ENCODE results near the gene LRMDA.

LRMDA gene

DNA sequence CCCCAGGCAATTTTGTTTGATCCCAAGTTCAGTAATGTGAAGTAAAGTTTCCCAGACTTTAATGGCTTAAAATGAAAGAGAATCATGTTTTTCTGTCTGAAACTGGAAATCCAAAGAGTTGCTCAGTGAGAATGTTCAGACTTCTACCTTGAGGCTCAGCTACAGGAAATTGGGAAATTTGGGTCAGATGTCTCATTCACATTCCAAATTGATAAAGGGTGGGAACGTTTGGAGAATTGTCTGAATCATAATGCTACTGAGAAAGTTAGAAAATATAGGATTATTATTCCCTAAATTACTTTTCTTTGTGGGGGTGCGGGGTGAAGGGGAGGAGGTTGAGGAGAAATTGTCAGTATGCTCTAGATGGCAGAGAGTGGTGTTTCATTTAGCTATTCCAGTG lies 773.9 kb downstream of the LRMDA start:
- peak; percentile 13 to 18 for DNase-seq (ENCODE audit: low read depth in 2 of 2)

DNA sequence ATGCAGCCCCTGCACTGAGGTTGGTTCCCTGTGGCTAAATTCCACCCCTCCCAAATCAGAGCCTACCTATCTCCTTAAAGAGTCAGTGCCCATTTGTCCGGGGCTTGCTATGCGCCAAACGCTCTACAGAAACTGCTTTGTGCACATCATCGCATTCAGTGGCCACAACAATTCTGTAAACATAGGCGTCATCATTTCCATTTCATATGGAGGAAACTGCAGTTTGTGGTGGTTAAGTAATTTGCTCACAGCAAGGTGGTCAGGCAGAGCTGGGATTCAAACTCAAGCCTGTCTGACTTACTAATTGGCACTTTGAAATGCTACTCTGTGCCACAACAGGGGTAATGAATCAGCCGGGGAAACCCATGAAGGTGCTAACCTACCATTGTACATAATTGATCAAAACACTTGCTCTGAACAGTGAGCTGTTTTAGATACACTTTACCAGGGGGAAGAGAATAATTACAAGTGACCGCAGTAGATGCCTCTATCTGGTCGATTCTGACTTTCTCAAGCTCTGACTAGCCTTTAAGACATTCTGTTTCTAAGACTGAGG lies 775.5 kb downstream of the LRMDA start:
- DNase-seq (ENCODE audit: low read depth in 2 of 2) = no peak

DNA sequence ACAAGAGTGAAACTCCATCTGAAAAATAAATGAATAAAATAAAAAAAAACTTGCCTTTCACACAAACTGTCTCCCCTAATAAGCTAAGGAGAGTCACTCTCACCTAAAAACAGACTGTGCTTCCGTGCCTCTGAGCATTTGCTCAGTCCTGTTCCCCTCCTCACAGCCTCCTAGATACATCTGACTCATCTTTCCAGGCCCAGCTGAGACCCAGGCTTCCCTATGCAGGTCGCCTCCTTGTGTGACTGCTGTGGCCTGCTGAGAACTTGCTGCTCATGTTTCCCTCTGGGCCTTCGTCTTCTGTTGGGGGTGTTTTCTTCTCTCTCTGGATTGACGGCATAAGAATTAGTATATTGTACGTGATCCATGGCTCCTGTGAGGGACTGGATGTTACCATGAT lies 777.7 kb downstream of the LRMDA start:
- no peak for DNase-seq (ENCODE audit: low read depth in 2 of 2)

DNA sequence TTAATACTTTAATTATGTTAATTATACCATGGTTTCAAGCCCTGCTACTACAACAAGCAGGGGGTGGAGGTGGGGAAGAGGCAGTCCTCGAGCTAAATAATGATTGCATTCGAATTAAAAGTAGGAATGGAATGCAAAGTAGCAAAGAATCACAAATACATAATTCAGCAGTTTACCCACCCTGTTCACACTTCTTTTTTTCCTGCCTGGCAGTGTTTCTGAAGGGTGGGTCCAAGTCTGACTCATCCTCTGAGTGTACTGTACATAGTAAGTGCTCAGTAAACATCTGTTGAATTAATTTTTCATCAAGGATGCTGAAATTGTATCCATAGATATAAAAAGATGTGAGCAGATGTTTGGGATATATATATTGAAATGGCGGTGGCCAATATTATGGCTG lies 778.8 kb downstream of the LRMDA start:
- DNase-seq (ENCODE audit: low read depth in 2 of 2) = no peak

DNA sequence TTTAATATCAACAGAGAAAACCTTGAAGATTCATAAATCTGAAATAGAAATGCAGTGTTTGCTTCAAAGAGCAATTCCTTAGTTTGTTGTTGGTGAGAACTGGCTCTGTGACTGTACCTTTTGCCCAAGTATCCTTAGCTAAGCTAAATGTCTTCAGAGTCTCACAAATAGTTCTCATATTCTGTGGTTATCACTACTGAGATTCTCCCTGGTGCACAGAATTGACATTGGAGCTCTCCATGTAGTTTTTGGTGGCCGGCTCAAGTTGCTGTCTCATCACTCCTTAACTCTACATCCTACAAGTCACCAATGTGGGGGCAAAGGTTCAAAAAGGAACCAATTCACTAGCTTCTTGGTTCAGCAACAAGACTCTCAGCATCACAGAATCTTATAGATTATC lies 780.3 kb downstream of the LRMDA start:
- DNase-seq (ENCODE audit: low read depth in 2 of 2) = no peak

DNA sequence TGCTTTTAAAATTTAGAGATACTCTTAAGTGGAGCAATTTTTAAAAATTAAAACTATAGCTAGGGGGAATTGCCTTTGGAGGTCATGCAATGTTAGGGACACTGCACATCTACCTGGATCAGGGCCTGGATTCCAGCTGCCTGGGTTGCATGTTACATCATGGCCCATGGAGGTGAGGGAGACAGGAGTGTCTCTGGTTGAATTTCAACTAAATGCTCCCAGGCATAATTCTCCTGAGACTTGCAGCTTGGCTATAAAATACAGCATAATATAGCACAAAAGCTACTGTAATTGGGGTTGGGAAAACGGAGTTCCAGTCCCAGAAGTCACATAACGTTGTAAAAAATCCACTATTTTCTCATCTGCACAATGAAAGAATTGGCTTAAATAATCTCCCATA lies 782.5 kb downstream of the LRMDA start:
- no peak for DNase-seq (ENCODE audit: low read depth in 2 of 2)

DNA sequence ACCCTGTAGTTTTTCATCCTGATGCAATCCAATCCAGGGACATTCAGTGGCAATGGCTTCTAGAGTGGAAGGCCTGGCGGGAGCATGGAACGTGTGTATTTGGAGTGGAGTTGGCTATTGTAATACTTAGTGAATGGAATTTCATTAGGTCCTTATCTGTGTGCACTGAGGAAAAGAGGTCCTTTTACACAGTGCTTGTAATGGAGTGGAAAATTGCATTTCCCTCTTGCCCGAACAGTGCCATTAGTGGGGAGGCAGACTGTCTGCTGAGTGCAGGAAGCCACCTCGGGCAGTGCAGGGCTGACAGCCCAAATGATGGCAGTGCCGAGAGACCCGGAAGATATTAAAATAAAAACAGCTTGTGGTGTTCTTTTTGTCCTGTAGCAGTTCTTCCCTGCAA lies 786.6 kb downstream of the LRMDA start:
- no peak for DNase-seq (ENCODE audit: low read depth in 2 of 2)

DNA sequence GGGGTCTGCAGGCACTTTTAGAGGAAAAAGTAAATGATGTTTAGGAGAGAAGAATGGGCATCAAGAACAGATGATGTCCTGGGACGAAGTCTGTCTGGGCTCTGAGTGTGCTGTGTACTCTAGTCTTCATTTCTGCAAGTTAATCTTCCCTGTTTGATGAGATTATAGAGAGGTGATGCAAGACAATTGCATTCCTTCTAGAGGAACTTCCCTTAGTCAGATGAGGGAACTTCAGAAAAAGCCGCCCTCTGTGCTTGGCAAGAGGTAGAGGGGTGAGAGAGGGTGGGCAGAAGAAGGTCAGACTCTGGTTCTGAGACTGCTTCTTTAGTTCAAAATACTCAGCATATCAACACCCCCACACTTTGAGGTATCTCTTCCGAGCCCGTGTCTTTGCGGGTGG lies 797.9 kb downstream of the LRMDA start:
- no peak for DNase-seq (ENCODE audit: low read depth in 2 of 2)

DNA sequence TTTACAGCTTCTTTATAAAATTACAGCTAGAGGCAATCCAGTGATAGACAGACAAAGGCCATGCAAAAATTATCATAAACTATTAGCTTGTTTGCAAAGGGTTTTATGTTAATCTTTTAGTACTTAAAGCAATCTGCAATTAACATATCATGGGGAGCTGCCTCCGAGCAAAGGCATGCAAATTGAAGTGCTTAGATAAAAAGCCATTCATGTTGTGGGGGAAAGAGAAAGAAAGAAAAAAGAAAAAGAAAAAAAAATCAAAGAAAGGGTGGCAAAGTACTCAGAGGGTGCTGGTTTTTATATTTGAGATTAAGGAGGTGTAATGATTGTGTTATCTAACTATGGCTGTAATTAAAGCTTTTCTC lies 799.5 kb downstream of the LRMDA start:
- DNase-seq (ENCODE audit: low read depth in 2 of 2) = no peak

DNA sequence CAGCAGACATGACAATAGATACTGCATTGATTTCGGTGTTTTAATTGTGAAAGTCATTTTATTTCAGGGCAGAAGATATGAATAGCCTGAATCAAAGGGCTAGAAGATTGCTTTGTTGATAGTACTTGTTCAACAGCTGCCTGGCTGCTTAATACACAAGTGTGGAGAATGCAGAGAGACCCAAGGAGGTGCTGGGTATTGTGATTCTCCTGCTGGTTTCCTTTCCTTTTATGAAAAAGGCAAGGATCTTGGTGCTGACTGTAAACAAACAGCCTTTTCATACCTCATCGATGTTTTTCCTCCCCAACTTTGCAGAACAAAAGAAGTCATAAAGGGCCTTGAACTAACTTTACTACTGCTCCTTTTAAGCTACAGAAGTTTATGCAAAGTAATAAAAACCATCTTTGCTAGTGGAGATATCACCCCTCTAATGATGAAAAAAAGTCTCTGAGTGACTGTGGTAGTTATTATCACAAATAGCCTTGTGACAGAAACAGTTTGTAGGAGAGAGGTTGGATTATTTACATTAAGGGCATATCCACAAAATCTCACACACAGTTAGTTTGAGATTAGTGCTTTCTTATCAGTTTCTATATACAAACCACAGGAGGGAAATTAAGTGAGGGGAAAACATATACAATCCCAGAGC lies 800.0 kb downstream of the LRMDA start:
- DNase-seq (ENCODE audit: low read depth in 2 of 2) = no peak

DNA sequence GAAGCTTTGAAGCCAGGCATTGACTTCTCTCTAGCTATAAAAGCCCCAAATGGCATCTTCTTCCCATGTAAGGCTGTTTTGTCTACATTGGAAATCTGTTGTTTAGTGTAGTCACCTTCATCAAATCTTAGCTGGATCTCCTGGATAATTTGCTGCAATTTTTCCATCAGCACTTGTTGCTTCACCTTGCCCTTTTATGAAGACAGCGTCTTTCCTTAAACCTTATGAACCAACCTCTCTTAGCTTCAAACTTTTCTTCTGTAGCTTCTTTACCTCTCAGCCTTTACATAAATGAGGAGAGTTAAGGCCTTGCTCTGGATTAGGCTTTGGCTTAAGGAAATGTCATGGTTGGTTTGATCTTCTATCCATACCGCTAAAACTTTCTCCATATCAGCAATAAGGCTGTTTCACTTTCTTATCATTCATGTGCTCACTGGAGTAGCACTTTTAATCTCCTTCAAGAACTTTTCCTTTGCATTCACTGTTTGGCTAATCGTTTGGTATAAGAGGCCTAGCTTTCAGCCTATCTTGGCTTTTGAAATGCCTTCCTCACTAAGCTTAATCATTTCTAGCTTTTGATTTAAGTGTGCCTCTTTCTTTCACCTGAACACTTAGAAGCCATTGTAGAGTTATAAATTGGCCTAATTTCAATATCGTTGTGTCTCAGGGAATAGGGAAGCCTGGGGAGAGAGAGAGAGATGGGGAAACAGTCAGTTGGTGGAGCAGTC lies 803.2 kb downstream of the LRMDA start:
- DNase-seq (ENCODE audit: low read depth in 2 of 2) = no peak

DNA sequence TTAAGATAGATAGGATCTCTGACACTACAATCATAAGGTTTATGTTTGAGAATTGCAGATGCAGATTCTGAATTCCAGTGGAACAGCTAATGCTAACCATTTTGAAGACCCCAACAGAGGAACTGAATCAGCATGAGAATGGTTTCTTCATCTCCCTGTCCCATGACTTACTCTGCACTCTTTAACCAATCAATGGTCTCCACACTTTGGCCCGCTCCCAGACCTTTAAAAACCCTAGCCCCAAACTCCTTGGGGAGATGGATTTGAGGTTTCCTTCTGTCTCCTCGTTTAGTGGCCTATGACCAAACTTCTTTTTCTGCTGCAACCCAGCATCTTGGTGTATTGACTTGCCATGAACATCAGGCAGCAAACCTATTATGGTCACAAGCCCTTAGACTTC lies 804.9 kb downstream of the LRMDA start:
- no peak for DNase-seq (ENCODE audit: low read depth in 2 of 2)

DNA sequence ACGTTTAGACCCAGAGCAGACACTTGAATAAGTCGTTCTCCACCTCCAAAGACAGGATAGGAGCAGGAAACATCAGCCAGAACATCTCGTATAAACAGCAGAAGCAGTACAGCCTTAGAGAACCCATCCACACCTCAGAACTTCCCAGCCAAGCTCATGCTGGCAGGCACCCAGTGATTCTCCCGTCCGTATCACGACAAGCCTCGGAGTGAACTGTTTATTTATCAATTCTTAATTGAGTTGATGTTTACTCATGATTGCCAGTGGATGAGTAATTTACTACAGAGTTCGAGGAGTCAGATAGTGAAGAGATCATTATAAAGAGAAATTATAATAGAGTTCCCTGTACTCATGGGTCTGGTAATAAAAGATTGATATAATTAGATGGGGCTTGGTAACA lies 811.5 kb downstream of the LRMDA start:
- no peak for DNase-seq (ENCODE audit: low read depth in 2 of 2)

DNA sequence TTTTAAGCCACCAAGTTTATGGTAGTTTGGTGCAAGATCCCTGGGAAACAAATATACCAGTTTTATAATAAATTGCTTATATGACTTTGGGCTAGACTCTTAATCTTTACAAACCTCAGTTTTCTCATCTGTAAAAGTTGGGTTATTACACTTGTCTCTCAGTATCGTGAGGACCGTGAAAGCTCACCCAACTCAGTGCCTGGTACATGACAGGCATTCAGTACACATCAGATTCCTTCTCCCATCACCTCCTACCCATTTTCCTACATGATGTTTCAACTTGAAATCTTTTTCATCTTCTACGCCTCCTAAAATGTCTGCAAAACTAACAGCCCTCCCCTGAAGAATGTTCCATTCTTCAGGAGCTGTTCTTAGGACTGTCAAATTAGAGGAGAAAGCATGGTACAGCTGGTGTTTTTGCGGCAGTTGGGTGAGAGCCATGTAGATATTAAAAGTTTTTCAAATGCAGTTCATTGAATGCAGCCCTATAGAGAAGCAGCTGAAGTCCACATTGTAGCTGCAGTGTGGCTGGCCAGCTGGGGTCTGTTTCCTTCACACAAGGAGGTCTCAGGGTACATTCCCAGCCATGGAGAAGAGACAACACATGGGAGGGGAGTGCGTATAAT lies 812.8 kb downstream of the LRMDA start:
- DNase-seq (ENCODE audit: low read depth in 2 of 2) = no peak

DNA sequence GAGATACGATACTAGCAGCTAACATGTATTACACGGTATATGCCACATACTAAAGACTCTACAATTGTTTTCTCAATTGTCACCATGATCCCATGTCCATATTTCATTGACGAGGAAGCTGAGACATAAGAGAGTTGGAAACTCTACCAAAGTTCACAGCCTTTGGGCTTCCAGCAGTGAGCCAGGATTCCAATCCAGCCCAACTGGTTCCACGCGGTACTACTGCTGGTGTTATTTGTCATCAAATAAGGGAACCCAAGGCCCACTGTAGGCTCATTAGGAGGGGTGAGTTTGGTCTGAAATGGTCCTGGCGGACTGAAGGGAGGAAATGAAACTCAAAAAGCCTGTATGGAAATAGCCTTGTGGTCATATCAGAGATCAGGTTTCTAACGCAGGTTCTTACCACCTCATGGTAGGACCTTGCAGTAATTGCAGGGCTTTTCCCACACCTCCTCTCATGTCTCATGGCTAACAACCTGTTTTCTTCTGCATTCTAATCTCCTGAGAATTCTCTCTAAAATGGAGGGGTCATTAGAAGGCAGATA lies 814.6 kb downstream of the LRMDA start:
- DNase-seq (ENCODE audit: low read depth in 2 of 2) = no peak

DNA sequence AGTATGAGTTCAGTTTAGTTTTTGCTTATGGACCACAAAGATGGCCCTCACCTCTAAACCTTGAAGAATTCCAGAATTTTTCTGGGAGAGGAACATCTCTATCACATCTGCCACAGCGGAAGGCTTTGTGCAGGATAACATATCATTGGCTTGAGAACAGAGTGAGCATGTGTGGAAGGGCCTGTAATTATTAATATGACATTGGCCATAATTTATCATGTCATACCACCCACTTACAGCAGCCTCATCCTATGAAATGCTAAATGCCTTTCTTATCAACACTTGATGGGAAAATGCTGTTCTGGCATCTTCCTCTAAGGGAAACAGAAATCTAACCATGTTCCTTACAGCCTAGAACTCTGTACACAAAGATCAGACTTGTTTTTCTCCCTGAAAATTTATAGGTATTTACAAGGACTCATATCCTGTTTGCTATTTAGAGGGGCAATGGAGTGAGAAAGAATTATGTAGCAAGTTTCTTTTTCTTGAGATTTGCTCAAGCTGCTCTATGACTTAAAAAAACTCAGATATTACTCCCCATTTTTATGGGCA lies 817.3 kb downstream of the LRMDA start:
- no peak for DNase-seq (ENCODE audit: low read depth in 2 of 2)

DNA sequence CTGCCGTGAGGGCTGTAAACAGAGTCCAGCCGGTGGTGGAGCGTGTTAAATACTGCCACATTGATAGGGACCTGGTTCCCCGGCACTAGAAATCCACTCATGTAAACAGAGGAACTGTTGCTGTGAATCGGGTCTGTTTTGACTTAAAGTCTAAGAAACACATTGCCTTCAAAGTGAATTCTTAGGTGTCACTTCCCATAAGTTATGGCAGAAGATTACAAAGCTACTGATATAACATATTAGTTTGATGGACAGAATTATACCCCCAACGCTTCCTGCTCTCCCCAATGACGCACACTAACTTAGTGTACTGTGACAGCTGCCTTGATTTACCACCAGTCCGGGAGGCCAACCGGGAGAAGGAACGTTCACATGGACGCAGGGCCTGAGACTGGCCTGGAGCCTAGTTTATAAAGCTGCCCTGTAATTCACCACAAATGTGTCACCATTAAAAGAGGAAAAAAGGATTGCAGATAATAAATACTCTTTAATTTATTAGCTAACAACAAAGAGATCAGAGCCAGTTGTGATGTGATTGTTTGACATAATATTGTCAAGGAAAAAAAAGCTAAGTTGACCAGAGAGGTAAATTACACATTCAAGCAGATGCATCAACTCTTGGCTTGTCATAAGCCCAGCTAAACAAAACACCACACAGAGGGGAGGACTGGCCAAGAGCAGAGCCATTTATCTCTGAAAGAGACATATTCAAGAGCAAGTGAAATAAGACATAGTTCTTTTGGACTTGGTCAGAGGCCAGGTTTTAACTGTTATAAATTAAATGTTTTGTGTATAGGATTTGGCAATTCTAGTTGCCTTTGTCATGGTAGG lies 820.6 kb downstream of the LRMDA start:
- DNase-seq (ENCODE audit: low read depth in 2 of 2) = peak; percentile 97 to 99

DNA sequence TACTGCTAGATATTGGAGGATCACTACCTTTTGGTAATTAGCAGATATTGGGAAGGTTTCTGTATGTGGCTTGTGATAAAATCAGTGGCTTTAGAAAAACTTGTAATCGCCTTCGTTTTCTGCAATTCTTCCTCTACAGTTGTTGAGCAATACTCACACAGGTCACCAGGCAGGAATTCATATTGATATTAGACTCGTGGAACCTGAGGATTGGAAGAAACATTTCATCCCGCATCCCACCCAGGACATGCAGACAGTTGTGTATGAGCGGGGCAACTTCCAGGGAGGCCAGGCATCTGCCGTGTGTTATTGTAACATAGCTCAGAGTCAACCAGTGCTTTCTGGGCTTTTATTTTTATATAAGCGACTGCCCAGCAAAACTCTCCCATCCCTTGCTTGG lies 821.3 kb downstream of the LRMDA start:
- no peak for DNase-seq (ENCODE audit: low read depth in 2 of 2)

DNA sequence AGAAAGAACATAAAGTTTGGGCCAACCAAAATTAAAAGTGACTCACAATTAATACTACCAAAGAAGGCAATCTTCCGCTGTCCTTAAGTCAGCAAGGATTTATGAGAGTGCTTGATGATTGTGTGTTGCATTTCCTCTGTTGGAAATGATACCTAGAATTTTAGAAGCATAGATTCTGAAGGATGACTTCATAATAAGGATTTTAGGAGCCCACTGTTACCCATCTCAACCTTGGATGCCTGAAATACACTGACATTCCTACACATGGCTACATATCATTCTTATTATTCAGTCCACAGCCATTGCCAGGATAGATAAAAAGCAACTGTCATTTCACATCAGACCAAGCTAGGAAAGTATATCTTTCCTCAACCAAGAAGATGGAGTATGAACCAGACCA lies 823.8 kb downstream of the LRMDA start:
- DNase-seq (ENCODE audit: low read depth in 2 of 2) = no peak

DNA sequence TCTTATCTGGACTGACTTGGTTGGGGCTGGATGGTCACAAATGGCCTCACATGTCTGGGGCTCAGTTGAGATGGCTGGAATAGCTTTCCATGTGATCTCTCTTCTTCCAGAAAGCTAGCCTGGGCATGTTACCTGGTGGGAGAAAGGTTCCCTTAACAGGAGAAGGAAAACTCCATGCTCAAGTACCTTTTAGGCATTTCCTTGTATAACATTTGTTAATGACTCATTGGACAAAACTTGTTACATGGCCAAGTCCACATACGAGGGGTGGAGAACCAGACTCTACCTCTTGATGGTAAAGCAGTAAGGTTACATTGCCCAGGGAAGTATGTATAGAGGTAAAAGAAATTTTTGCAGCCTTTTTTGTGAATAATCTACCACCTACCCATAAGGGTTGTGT lies 826.4 kb downstream of the LRMDA start:
- no peak for DNase-seq (ENCODE audit: low read depth in 2 of 2)

DNA sequence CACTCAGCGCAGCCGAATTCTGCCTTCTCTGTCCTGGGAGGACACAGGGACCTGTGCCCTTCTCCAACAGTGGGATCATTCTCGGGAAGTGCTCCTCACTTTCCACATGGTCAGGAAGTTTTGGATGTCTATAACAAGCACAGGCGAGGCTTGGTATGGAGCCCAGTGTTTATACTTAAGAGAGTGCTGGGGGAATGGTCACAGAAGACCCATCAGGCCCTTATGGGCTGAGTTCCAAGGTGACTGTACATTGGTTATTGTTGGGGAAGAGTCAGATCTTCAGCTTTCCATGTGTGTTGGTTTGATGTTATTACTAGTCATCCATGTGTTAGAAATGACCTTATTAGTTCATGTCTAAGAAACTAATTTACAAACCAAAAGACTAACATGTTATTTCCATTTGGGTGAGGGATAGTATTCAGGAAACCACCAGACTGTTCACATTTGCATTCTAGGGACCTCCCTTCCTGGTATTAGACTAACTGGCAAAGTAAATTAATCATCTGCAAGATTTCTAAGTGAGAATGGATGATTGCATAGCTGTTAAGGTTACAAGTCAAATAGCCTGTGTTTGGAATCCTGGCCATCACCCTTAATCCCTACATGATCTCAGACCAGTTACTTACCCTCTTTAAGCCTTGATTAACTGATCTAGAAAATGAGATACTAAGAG lies 834.2 kb downstream of the LRMDA start:
- no peak for DNase-seq (ENCODE audit: low read depth in 2 of 2)
